ENCODE data around the gene C10orf90.

Gene C10orf90

DNA sequence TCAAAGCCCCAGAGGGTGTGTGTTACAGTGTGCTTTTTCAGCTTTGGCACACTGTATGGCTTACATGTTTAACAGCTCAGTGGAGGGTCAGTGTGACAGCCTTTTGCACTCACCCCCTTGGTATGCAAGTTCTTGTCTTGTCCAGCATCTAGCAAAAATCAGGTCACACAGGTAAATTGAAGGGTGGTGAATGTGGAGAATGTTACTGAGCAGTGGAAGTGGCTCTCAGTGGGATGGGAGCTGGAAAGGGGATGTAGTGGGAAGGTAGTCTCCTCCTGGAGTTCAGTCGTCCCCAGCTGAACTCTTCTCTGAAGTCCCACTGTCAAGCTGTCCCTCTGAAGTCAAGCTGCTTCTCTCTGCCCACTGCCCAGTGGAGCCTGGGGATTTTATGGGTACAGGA is 21.0 kb upstream of the C10orf90 start:
- H3K36me3 ChIP-seq: no peaks in the 10 kb centered on the region
- no peaks in the 10 kb centered on the region for H3K9me3 ChIP-seq
- no peaks in the 10 kb centered on the region for H3K4me1 ChIP-seq (ENCODE audit: control insufficient read depth in 1 of 2, insufficient read depth in 1 of 2, low read depth in 1 of 2, low read length in 1 of 2)
- H3K4me3 ChIP-seq (ENCODE audit: low read depth in 1 of 2, low read length in 1 of 2): no peak overlapping the region
- TF ChIP-seq, protein P1, sequence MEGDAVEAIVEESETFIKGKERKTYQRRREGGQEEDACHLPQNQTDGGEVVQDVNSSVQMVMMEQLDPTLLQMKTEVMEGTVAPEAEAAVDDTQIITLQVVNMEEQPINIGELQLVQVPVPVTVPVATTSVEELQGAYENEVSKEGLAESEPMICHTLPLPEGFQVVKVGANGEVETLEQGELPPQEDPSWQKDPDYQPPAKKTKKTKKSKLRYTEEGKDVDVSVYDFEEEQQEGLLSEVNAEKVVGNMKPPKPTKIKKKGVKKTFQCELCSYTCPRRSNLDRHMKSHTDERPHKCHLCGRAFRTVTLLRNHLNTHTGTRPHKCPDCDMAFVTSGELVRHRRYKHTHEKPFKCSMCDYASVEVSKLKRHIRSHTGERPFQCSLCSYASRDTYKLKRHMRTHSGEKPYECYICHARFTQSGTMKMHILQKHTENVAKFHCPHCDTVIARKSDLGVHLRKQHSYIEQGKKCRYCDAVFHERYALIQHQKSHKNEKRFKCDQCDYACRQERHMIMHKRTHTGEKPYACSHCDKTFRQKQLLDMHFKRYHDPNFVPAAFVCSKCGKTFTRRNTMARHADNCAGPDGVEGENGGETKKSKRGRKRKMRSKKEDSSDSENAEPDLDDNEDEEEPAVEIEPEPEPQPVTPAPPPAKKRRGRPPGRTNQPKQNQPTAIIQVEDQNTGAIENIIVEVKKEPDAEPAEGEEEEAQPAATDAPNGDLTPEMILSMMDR (IDR thresholded peaks at IDR 0.05): no peak
- no peaks in the 10 kb centered on the region for H3K27me3 ChIP-seq
- H3K27ac ChIP-seq: no peak overlapping the region

DNA sequence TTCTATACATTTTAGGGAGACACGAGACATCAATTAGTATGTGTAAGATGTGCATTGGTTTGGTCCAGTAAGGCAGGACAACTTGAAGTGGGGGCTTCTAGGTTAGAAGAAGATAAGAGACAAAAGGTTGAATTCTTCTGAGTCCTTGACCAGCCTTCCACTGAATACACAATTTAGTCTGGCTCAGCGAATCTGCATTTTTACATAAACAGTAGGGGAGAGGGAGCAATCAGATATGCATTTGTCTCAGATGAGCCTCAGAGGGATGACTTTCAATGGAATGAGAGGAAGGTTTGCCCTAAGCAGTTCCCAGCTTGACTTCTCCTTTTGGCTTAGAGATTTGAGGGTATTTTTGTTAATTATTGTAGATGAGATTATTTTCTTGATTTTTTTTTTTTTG is 20.0 kb upstream of the C10orf90 start:
- no peaks in the 10 kb centered on the region for H3K27me3 ChIP-seq
- no peaks in the 10 kb centered on the region for H3K9me3 ChIP-seq
- H3K4me1 ChIP-seq (ENCODE audit: control insufficient read depth in 1 of 2, insufficient read depth in 1 of 2, low read depth in 1 of 2, low read length in 1 of 2): no peaks in the 10 kb centered on the region
- H3K4me3 ChIP-seq (ENCODE audit: low read depth in 1 of 2, low read length in 1 of 2): no peak overlapping the region
- H3K36me3 ChIP-seq: no peaks in the 10 kb centered on the region
- TF ChIP-seq, protein P1 (IDR thresholded peaks at IDR 0.05): no peak
- no peak overlapping the region for H3K27ac ChIP-seq

DNA sequence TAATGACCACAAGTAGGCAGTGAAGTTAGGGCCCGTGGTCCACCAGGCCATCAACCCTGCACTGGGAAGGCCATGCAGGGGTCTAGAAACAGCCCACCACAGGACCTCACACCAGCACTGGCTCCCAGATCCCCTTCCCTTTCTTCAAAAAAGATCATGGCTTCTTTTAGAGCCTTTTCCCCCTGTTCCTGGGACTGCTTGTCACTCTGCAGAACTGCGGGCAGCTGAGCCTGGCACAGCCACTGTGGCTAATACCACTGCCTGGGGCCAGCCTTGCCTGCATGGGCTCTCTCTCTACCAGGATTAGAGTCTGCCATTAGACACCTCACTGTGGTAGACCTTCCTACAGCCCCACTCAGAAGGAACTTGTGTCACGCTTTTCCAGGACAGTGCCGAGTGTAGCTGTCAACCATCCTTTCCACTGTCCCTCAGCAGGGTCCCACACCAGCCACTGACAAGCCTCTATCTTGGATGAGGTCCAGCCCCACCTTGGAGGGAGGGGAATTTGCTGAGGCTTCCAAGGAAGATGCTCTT is 19.0 kb upstream of the C10orf90 start:
- no peaks in the 10 kb centered on the region for H3K4me1 ChIP-seq (ENCODE audit: control insufficient read depth in 1 of 2, insufficient read depth in 1 of 2, low read depth in 1 of 2, low read length in 1 of 2)
- no peak overlapping the region for H3K4me3 ChIP-seq (ENCODE audit: low read depth in 1 of 2, low read length in 1 of 2)
- H3K9me3 ChIP-seq: no peaks in the 10 kb centered on the region
- no peaks in the 10 kb centered on the region for H3K36me3 ChIP-seq
- TF ChIP-seq, protein P1 (IDR thresholded peaks at IDR 0.05): no peak
- no peaks in the 10 kb centered on the region for H3K27me3 ChIP-seq
- H3K27ac ChIP-seq: no peak overlapping the region

DNA sequence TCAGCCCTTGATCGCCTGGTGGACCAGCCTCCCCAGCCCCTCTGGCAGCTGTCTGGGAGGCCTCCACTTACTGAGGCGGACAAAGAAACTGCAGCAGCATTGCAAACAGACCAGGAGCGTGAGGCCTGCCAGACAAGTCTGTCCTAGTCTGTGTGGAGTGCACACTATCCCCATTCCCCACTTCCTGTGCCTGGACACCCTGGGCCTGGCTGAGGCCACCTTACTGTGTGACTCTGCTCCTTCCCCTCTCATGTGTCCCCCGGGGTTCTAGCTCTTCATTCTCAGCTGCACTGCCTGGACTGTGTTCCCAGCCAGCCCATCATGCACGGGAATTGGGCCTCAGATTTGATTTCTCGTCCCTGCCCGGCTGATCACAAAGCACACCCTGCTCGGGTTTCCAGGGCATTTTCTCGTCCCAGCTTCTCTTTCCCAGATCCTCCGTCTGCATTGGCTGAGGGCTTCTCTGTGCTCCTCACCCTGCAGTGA is 16.7 kb upstream of the C10orf90 start:
- H3K27me3 ChIP-seq: no peaks in the 10 kb centered on the region
- no peaks in the 10 kb centered on the region for H3K4me1 ChIP-seq (ENCODE audit: control insufficient read depth in 1 of 2, insufficient read depth in 1 of 2, low read depth in 1 of 2, low read length in 1 of 2)
- no peaks in the 10 kb centered on the region for H3K9me3 ChIP-seq
- no peak overlapping the region for H3K27ac ChIP-seq
- TF ChIP-seq, protein P1 (IDR thresholded peaks at IDR 0.05): no peak
- no peak overlapping the region for H3K4me3 ChIP-seq (ENCODE audit: low read depth in 1 of 2, low read length in 1 of 2)
- no peaks in the 10 kb centered on the region for H3K36me3 ChIP-seq

DNA sequence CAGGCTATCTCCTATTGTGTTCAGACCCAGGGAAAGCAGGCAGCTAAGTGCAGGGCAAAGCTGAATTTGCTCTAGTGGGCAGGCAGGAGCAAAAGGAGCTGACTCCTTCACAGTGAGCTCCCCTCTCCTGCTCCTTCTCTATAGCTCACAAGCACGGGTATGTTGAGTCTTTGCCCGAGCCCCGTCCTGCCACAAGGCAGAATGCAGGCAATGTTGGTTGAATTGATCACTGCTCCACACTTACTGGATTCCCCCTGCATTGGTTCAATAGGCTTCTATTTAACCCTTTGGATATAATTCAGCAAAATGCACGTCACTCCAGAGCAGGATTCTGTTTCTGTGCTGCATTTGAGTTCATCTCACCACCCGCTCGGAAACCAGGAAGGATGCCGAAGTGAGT is 16.2 kb upstream of the C10orf90 start:
- Histone ChIP-seq H3K27me3 (no peaks in the 10 kb centered on the region), H3K9me3 (no peaks in the 10 kb centered on the region), H3K36me3 (no peaks in the 10 kb centered on the region), H3K4me3 (ENCODE audit: low read depth in 1 of 2, low read length in 1 of 2) (no peak overlapping the region), H3K27ac (no peak overlapping the region), H3K4me1 (ENCODE audit: control insufficient read depth in 1 of 2, insufficient read depth in 1 of 2, low read depth in 1 of 2, low read length in 1 of 2) (no peaks in the 10 kb centered on the region)
- TF ChIP-seq, protein P1 (IDR thresholded peaks at IDR 0.05): no peak

DNA sequence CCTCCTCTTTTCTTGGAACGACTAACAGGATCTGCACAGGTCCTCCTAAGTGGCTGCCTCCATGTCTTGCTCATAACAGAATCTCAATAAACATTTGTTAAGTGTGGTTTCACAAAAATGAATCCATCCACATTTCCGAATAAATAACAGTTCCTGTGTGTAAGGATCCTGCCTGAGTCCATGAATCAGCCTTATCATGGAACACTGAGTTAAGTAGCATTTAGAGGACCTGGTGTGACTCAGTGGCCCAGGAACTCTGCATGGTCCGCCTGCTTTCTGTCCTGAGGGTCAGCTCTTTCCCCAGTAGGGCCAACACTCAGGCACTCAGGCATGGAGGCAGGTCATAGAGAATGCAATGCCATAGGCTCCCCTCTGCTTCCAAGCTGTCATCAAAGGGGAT is 15.8 kb upstream of the C10orf90 start:
- Histone ChIP-seq H3K27me3 (no peaks in the 10 kb centered on the region), H3K9me3 (no peaks in the 10 kb centered on the region), H3K4me3 (ENCODE audit: low read depth in 1 of 2, low read length in 1 of 2) (no peak overlapping the region), H3K4me1 (ENCODE audit: control insufficient read depth in 1 of 2, insufficient read depth in 1 of 2, low read depth in 1 of 2, low read length in 1 of 2) (no peaks in the 10 kb centered on the region), H3K36me3 (no peaks in the 10 kb centered on the region), H3K27ac (no peak overlapping the region)
- TF ChIP-seq, protein P1 (IDR thresholded peaks at IDR 0.05): no peak

Data from neutrophil (primary cell).